Stomach (tissue), 9 donors: ENCODE results near the gene SF3A1. TPM values are rescaled to one million over a fixed set of nuclear protein-coding genes. Genes with fewer than 3 reads are reported as not detected.

Experiments
- DNase-seq, 2 donors: peaks; one replicate each; pipeline versions ENCODE4 v3.0.0 to v3.0.0-alpha.2; 2013 to 2019
- H3K27ac ChIP-seq, 5 donors: fragments of 200-600 bp in 4 of 5; sonication (generic) in 4 of 5; one replicate each; pipeline ENCODE4 v1.5.1; 2013 to 2019; ENCODE audit warnings: mild to moderate bottlenecking in 1 of 5, moderate library complexity in 1 of 5
- H3K27me3 ChIP-seq, 3 donors: fragments of 200-600 bp; sonication (generic); one replicate each; pipeline ENCODE4 v1.5.1; 2017 to 2019; ENCODE audit warnings: mixed run types in 1 of 3
- H3K36me3 ChIP-seq, 4 donors: fragments of 200-600 bp; sonication (generic); 1 replicate in 3 of 4; 2 replicates in 1 of 4; pipeline ENCODE4 v1.5.1; 2016 to 2019
- H3K4me1 ChIP-seq, 4 donors: fragments of 200-600 bp; sonication (generic); one replicate each; pipeline ENCODE4 v1.5.1; 2016 to 2019
- H3K4me3 ChIP-seq, 4 donors: fragments of 200-600 bp; sonication (generic) in 3 of 4; one replicate each; pipeline ENCODE4 v1.5.1; 2016 to 2019; ENCODE audit warnings: mild to moderate bottlenecking in 1 of 4
- H3K9me3 ChIP-seq, 4 donors: fragments of 200-600 bp; sonication (generic); one replicate each; pipeline ENCODE4 v1.5.1; 2016 to 2019
- EP300 ChIP-seq: sonication (generic); formaldehyde crosslinking; IDR thresholded peaks from one replicate; pipeline ENCODE4 v1.6.1; 2017; ENCODE audit warnings: antibody characterized with exemption
- POLR2A ChIP-seq, 4 donors: fragments of 450-650 bp; IDR thresholded peaks; one replicate each; pipeline ENCODE4 v1.6.1; 2016; ENCODE audit warnings: antibody characterized with exemption in 4 of 4, control low read depth in 2 of 4, mild to moderate bottlenecking in 1 of 4, moderate library complexity in 1 of 4
- POLR2AphosphoS5 ChIP-seq, 3 donors: sonication (generic); formaldehyde crosslinking; IDR thresholded peaks; one replicate each; pipeline ENCODE4 v1.6.1; 2016; ENCODE audit warnings: antibody characterized with exemption in 3 of 3
- WGBS, 5 donors: extraction: QIAGEN DNeasy Blood & Tissue Kit in 3 of 5; methylation state at CpG; one replicate each; pipeline versions ENCODE4 v1.1.5 to v1.1.7; 2013 to 2018; 5-methylcytosine and 5-hydroxymethylcytosine counted together
- intact Hi-C: fragments of 100-400 bp; cut with DNase I; formaldehyde crosslinking; loops from one replicate; pipeline ENCODE4 v1.15.1; 2023; ENCODE audit warnings: low total_unique reads
- polyA plus RNA-seq, 3 donors: library from polyadenylated mRNA; stranded (reverse); fragments of 200-250 nt; gene quantifications; one replicate each; pipeline ENCODE4 v1.2.3, GENCODE V29; 2013
- total RNA-seq, 5 donors: library from RNA; depleted of rRNA; stranded (reverse); fragments of >200 nt; gene quantifications; one replicate each; pipeline versions ENCODE4 v1.1.0 to v1.2.3, GENCODE V29; 2014 to 2016
- TF ChIP-seq, protein P1 (sequence below), 7 experiments: fragments of 450-650 bp in 4 of 7; fragments of 200-600 bp in 3 of 7; sonication (generic) in 3 of 7; IDR thresholded peaks; one replicate each; pipeline ENCODE4 v1.5.1; 2016 to 2019; ENCODE audit warnings: antibody characterized with exemption in 7 of 7, control low read depth in 2 of 7, mild to moderate bottlenecking in 1 of 7
- donor health status: healthy with polysubstance abuse.
- donor health status: Bipolar disorder and iron deficiency.
- donor health status: healthy.

Gene SF3A1
- total and polyA plus RNA-seq, 8 donors: 13.6 to 316 (median 30.6) TPM

DNA sequence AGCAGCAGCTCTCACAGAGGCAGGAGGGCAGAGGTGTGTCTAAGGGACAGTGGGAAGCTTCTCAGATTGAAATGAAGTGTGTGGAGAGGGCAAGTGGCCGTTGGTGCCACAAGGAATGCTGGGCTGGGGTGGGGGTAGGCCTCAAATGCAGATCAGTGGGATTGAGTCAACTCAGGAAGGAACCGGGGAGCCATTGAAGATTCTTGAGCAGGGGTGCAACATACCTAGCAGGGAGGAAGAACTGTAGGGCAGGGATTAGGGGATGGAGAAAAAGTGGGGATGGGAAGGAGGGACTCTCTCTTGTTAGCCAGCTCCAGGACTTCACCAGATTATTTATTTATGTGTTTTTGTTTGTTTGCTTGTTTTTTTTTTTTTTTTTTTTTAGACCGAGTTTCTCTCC is 37.2 kb upstream of the SF3A1 start:
- no peak overlapping the region for H3K27ac ChIP-seq
- no peak for DNase-seq
- H3K36me3 ChIP-seq: no peaks in the 10 kb centered on the region
- peaks cover 0 to 29% (median 9%) of the 10 kb centered on the region in 3 donors for H3K27me3 ChIP-seq
- H3K4me1 ChIP-seq: peaks cover 24 to 42% (median 34%) of the 10 kb centered on the region in 4 donors
- 77 to 83% (median 79%) methylated on average over 2 to 3 of the region's 3 CpGs for WGBS, 5 donors
- H3K9me3 ChIP-seq: no peaks in the 10 kb centered on the region
- intact Hi-C loops: loop anchor here (5.0 kb wide), 2 partner anchors 33 to 93 kb away; partner anchors contain the start of gene MTFP1
- no peak overlapping the region for H3K4me3 ChIP-seq
- TF ChIP-seq, protein P1, sequence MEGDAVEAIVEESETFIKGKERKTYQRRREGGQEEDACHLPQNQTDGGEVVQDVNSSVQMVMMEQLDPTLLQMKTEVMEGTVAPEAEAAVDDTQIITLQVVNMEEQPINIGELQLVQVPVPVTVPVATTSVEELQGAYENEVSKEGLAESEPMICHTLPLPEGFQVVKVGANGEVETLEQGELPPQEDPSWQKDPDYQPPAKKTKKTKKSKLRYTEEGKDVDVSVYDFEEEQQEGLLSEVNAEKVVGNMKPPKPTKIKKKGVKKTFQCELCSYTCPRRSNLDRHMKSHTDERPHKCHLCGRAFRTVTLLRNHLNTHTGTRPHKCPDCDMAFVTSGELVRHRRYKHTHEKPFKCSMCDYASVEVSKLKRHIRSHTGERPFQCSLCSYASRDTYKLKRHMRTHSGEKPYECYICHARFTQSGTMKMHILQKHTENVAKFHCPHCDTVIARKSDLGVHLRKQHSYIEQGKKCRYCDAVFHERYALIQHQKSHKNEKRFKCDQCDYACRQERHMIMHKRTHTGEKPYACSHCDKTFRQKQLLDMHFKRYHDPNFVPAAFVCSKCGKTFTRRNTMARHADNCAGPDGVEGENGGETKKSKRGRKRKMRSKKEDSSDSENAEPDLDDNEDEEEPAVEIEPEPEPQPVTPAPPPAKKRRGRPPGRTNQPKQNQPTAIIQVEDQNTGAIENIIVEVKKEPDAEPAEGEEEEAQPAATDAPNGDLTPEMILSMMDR (IDR thresholded peaks at IDR 0.05): no peak
- TF ChIP-seq EP300: no peak
- no peak for TF ChIP-seq POLR2AphosphoS5 (IDR thresholded peaks at IDR 0.05)
- TF ChIP-seq POLR2A (IDR thresholded peaks at IDR 0.05): no peak

DNA sequence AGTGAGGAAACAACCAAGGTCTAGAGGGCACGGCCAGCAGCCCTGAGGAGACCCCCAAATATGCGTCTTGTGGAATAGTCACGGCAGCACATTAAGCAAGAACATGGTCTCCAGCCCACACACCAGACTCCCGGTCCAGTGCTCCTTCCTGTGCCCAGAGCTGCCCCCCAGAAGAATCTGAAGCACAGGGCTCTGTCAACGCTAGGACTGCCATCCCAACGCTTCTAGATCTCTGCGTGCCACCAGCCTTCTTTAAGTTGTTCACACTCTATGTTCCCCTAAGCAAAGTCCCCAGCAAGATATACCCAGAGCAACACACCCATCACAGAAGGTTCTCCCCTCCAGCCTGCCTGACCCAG is 36.6 kb upstream of the SF3A1 start:
- H3K4me3 ChIP-seq: no peak overlapping the region
- no peaks in the 10 kb centered on the region for H3K36me3 ChIP-seq
- peaks cover 0 to 27% (median 9%) of the 10 kb centered on the region in 3 donors for H3K27me3 ChIP-seq
- WGBS, 5 donors: 71 to 80% (median 75%) methylated on average over 7 of the region's 7 CpGs
- H3K27ac ChIP-seq: peak overlapping the region in 1 of 5 donors; percentile 16
- no peaks in the 10 kb centered on the region for H3K9me3 ChIP-seq
- no peak for DNase-seq
- intact Hi-C loops: loop anchor here (5.0 kb wide), 2 partner anchors 34 to 94 kb away; partner anchors contain the start of gene MTFP1
- H3K4me1 ChIP-seq: peaks cover 19 to 37% (median 30%) of the 10 kb centered on the region in 4 donors
- TF ChIP-seq POLR2A (IDR thresholded peaks at IDR 0.05) (no peak), POLR2AphosphoS5 (IDR thresholded peaks at IDR 0.05) (no peak), EP300 (no peak)
- TF ChIP-seq, protein P1 (IDR thresholded peaks at IDR 0.05): no peak

- peak overlapping the region in 1 of 5 donors; percentile 16 for H3K27ac ChIP-seq
- peak; percentile 31 to 32 for DNase-seq
- H3K4me1 ChIP-seq: peaks cover 14 to 33% (median 25%) of the 10 kb centered on the region in 4 donors
- no peak overlapping the region for H3K4me3 ChIP-seq
- no peaks in the 10 kb centered on the region for H3K9me3 ChIP-seq
- no peaks in the 10 kb centered on the region for H3K36me3 ChIP-seq
- H3K27me3 ChIP-seq: peaks cover 0 to 23% (median 7%) of the 10 kb centered on the region in 3 donors
- TF ChIP-seq POLR2AphosphoS5 (IDR thresholded peaks at IDR 0.05): no peak
- TF ChIP-seq, protein P1 (IDR thresholded peaks at IDR 0.05): no peak
- TF ChIP-seq POLR2A (IDR thresholded peaks at IDR 0.05): no peak
- no peak for TF ChIP-seq EP300
- intact Hi-C loops: loop anchor here (5.0 kb wide), 2 partner anchors 35 to 95 kb away; partner anchors contain the start of gene MTFP1
- 35 to 56% (median 44%) methylated on average over 9 of the region's 9 CpGs for WGBS, 5 donors
Observed at GRCh38 chr22:30392661-30393321, 36.1 kb upstream of the SF3A1 start.

GRCh38 chr22:30390974-30391691 is 34.4 kb upstream of the SF3A1 start:
- TF ChIP-seq EP300 (no peak), POLR2A (IDR thresholded peaks at IDR 0.05) (no peak), POLR2AphosphoS5 (IDR thresholded peaks at IDR 0.05) (peak in 2 of 3 donors; percentile 25 to 75)
- TF ChIP-seq, protein P1 (IDR thresholded peaks at IDR 0.05): peak in 5 of 7 experiments; percentile 59 to 93 (median 79)
- Histone ChIP-seq H3K4me3 (no peak overlapping the region), H3K27me3 (peaks cover 0 to 7% (median 0%) of the 10 kb centered on the region in 3 donors), H3K4me1 (peaks cover 11 to 28% (median 21%) of the 10 kb centered on the region in 4 donors), H3K9me3 (no peaks in the 10 kb centered on the region), H3K36me3 (no peaks in the 10 kb centered on the region), H3K27ac (no peak overlapping the region)
- intact Hi-C loops: loop anchor here (5.0 kb wide), 2 partner anchors 36 to 96 kb away; partner anchors contain the start of gene MTFP1
- peak; percentile 84 to 91 for DNase-seq
- WGBS, 5 donors: 38 to 57% (median 51%) methylated on average over 3 to 5 of the region's 5 CpGs
